NK-92 treated with Interleukin-12 subunit alpha and Interleukin-12 subunit beta, amount 100 ng/mL, for 24 hours (cell line): ENCODE data around the gene ADK.
"Not testable (repeated sequence)": the region's sequence is repeated elsewhere in the genome, so short reads cannot be mapped to it uniquely, and the experiment has no call there.

Experiments
- DNase-seq: peaks from one replicate; lab custom pipeline; 2025; lab: John Stamatoyannopoulos, UW

The ADK gene

GRCh38 chr10:74353021-74353420 is 202.0 kb downstream of the ADK start:
- not testable (repeated sequence) for DNase-seq

- DNase-seq = no peak
Observed at GRCh38 chr10:74361678-74362077, 210.7 kb downstream of the ADK start.

- no peak for DNase-seq
Observed at GRCh38 chr10:74363727-74364126, 212.7 kb downstream of the ADK start.

GRCh38 chr10:74365109-74365508 is 214.1 kb downstream of the ADK start:
- no peak for DNase-seq

GRCh38 chr10:74371696-74372095 is 220.7 kb downstream of the ADK start:
- DNase-seq = no peak

GRCh38 chr10:74373059-74373458 is 222.0 kb downstream of the ADK start:
- DNase-seq = no peak

- DNase-seq = no peak
Observed at GRCh38 chr10:74377476-74377875, 226.5 kb downstream of the ADK start.

- DNase-seq = no peak
Observed at GRCh38 chr10:74379474-74379873, 228.5 kb downstream of the ADK start.

- DNase-seq = no peak
Observed at GRCh38 chr10:74380795-74381194, 229.8 kb downstream of the ADK start.

- no peak for DNase-seq
Observed at GRCh38 chr10:74381291-74381853, 230.4 kb downstream of the ADK start.

- DNase-seq = no peak
Observed at GRCh38 chr10:74382663-74383062, 231.6 kb downstream of the ADK start.

- DNase-seq = no peak
Observed at GRCh38 chr10:74383642-74384041, 232.6 kb downstream of the ADK start.

GRCh38 chr10:74384615-74385183 is 233.7 kb downstream of the ADK start:
- DNase-seq = no peak

- no peak for DNase-seq
Observed at GRCh38 chr10:74388801-74389200, 237.8 kb downstream of the ADK start.

- no peak for DNase-seq
Observed at GRCh38 chr10:74391786-74392185, 240.8 kb downstream of the ADK start.

GRCh38 chr10:74394416-74394969 is 243.5 kb downstream of the ADK start:
- DNase-seq = no peak

GRCh38 chr10:74400186-74400585 is 249.2 kb downstream of the ADK start:
- no peak for DNase-seq

GRCh38 chr10:74406006-74406405 is 255.0 kb downstream of the ADK start:
- DNase-seq = no peak

GRCh38 chr10:74415146-74415839 is 264.3 kb downstream of the ADK start:
- no peak for DNase-seq

GRCh38 chr10:74417397-74417796 is 266.4 kb downstream of the ADK start:
- no peak for DNase-seq

- no peak for DNase-seq
Observed at GRCh38 chr10:74418285-74418872, 267.4 kb downstream of the ADK start.

GRCh38 chr10:74419491-74419951 is 268.5 kb downstream of the ADK start:
- DNase-seq = no peak

GRCh38 chr10:74419958-74420375 is 268.9 kb downstream of the ADK start:
- no peak for DNase-seq
